IMR-90 (cell line): ENCODE measurements around the gene TP53BP1. TPM values are rescaled to one million over a fixed set of nuclear protein-coding genes. Genes with fewer than 3 reads are reported as not detected.

Source experiments
- ATAC-seq: fragments of 200-7000 bp; cut with Tn5 transposase; 2 replicates; pipeline ENCODE4 v1.9.1; 2020; ENCODE audit warnings: low read depth, mild to moderate bottlenecking, moderate library complexity
- BruUV-seq: library from RNA; stranded (reverse); fragments of 400-500 nt; replicated peaks from 2 replicates; lab custom pipeline; 2021; lab: Mats Ljungman, UMichigan
- CTCF ChIA-PET: fragments of 300-600 bp; formaldehyde crosslinking; extraction: SDS; loops from one replicate; lab custom pipeline; 2021; ENCODE audit warnings: antibody characterized with exemption; lab: Yijun Ruan, JAX
- POLR2A ChIA-PET: fragments of 300-600 bp; sonication (Branson Sonifier 250); formaldehyde crosslinking; loops from one replicate; lab custom pipeline; 2022; ENCODE audit warnings: antibody characterized with exemption; ENCODE audit not compliant: unreplicated experiment; lab: Charles Lee
- DNase-seq: peaks from one replicate; pipeline ENCODE4 v3.0.0; 2013
- H2AFZ ChIP-seq: replicated peaks from 2 replicates; pipeline ENCODE3; 2013; ENCODE audit warnings: low read length, mild to moderate bottlenecking; ENCODE audit not compliant: poor library complexity
- H2AK5ac ChIP-seq: 2 replicates; pipeline ENCODE4 v1.6.1; 2013; ENCODE audit warnings: low read depth, low read length, inconsistent platforms
- H2AK9ac ChIP-seq: replicated peaks from 2 replicates; pipeline ENCODE3; 2013; ENCODE audit warnings: mild to moderate bottlenecking, low read depth, low read length, moderate library complexity; ENCODE audit not compliant: poor library complexity
- H2BK120ac ChIP-seq: 2 replicates; pipeline ENCODE4 v1.6.1; 2013; ENCODE audit warnings: low read depth, low read length, inconsistent platforms
- H2BK15ac ChIP-seq: 3 replicates; pipeline ENCODE4 v1.6.1; 2013; ENCODE audit warnings: low read depth, low read length, inconsistent platforms
- H2BK20ac ChIP-seq: 2 replicates; pipeline ENCODE4 v1.6.1; 2013; ENCODE audit warnings: low read depth, mild to moderate bottlenecking, inconsistent platforms, low read length, moderate library complexity
- H2BK5ac ChIP-seq: 2 replicates; pipeline ENCODE4 v1.6.1; 2013; ENCODE audit warnings: mild to moderate bottlenecking, low read depth, low read length, inconsistent platforms; ENCODE audit not compliant: poor library complexity, severe bottlenecking
- H3K14ac ChIP-seq: replicated peaks from 2 replicates; pipeline ENCODE4 v1.6.1; 2013; ENCODE audit warnings: low read depth, low read length, inconsistent platforms
- H3K18ac ChIP-seq: 2 replicates; pipeline ENCODE4 v1.6.1; 2013; ENCODE audit warnings: low read depth, low read length, control low read depth
- H3K23ac ChIP-seq: 2 replicates; pipeline ENCODE4 v1.6.1; 2013; ENCODE audit warnings: low read depth, low read length, inconsistent platforms
- H3K27ac ChIP-seq: 2 replicates; pipeline ENCODE4 v1.5.1; 2013; ENCODE audit warnings: mild to moderate bottlenecking, control low read depth, low read length; ENCODE audit not compliant: insufficient read depth
- H3K27me3 ChIP-seq: 2 replicates; pipeline ENCODE4 v1.6.1; 2013; ENCODE audit warnings: low read length; ENCODE audit not compliant: control insufficient read depth, insufficient read depth
- H3K36me3 ChIP-seq: 2 replicates; pipeline ENCODE4 v1.6.1; 2013; ENCODE audit warnings: low read length, mixed read lengths; ENCODE audit not compliant: control insufficient read depth, insufficient read depth
- H3K4ac ChIP-seq: 2 replicates; pipeline ENCODE4 v1.6.1; 2013; ENCODE audit warnings: low read depth, low read length, inconsistent platforms
- H3K4me1 ChIP-seq: 2 replicates; pipeline ENCODE4 v1.6.1; 2013; ENCODE audit warnings: low read length, mixed read lengths; ENCODE audit not compliant: control insufficient read depth, insufficient read depth
- H3K4me2 ChIP-seq: 2 replicates; pipeline ENCODE4 v1.6.1; 2013; ENCODE audit warnings: low read depth, mild to moderate bottlenecking, control low read depth, low read length, moderate library complexity
- H3K4me3 ChIP-seq: 2 replicates; pipeline ENCODE4 v1.5.1; 2013; ENCODE audit warnings: low read depth, mild to moderate bottlenecking, control low read depth, low read length, moderate library complexity; ENCODE audit not compliant: insufficient read depth
- H3K56ac ChIP-seq: 2 replicates; pipeline ENCODE4 v1.6.1; 2013; ENCODE audit warnings: low read length, inconsistent platforms; ENCODE audit not compliant: insufficient read depth; ENCODE audit errors: extremely low read depth
- H3K79me1 ChIP-seq, 2 experiments: 2 replicates each; pipeline ENCODE4 v1.6.1; 2013; ENCODE audit warnings: low read length in 2 of 2, inconsistent platforms in 1 of 2, low read depth in 1 of 2
- H3K9ac ChIP-seq: 2 replicates; pipeline ENCODE4 v1.6.1; 2013; ENCODE audit warnings: low read depth, low read length, control low read depth
- H3K9me1 ChIP-seq: 2 replicates; pipeline ENCODE4 v1.6.1; 2013; ENCODE audit warnings: low read length, inconsistent platforms; ENCODE audit not compliant: insufficient read depth
- H3K9me3 ChIP-seq: 2 replicates; pipeline ENCODE4 v1.6.1; 2013; ENCODE audit warnings: low read length; ENCODE audit not compliant: control insufficient read depth, insufficient read depth
- H4K20me1 ChIP-seq: 2 replicates; pipeline ENCODE4 v1.6.1; 2013; ENCODE audit warnings: low read length, inconsistent platforms; ENCODE audit not compliant: insufficient read depth
- H4K5ac ChIP-seq: 2 replicates; pipeline ENCODE4 v1.6.1; 2013; ENCODE audit warnings: mild to moderate bottlenecking, low read depth, low read length, control low read depth
- H4K8ac ChIP-seq, 2 experiments: 2 replicates each; pipeline ENCODE4 v1.6.1; 2013; ENCODE audit warnings: low read depth in 2 of 2, low read length in 2 of 2, control low read depth in 1 of 2, inconsistent platforms in 1 of 2
- H4K91ac ChIP-seq: 2 replicates; pipeline ENCODE4 v1.6.1; 2013; ENCODE audit warnings: low read depth, low read length, inconsistent platforms; ENCODE audit not compliant: insufficient read depth
- CHD1 ChIP-seq: IDR thresholded peaks from 2 replicates; pipeline ENCODE4 v1.6.1; 2012; ENCODE audit warnings: low read depth, low read length, improper control_type of control experiment
- FOS ChIP-seq: fragments of 150-350 bp; IDR thresholded peaks from 2 replicates; pipeline ENCODE4 v1.6.1; 2016; ENCODE audit warnings: low read depth, low read length
- SMC3 ChIP-seq: fragments of 150-350 bp; IDR thresholded peaks from 2 replicates; pipeline ENCODE4 v1.6.1; 2016; ENCODE audit warnings: low read depth, mild to moderate bottlenecking, antibody characterized with exemption, low read length, moderate library complexity
- WGBS, 2 experiments: methylation state at CpG; one replicate each; pipeline versions ENCODE4 v1.1.5 to v1.1.7; 2013; ENCODE audit warnings: missing lambda C conversion rate in 2 of 2; ENCODE audit not compliant: insufficient read length in 1 of 2; ENCODE audit errors: extremely low coverage in 2 of 2; 5-methylcytosine and 5-hydroxymethylcytosine counted together
- dilution Hi-C: fragments of 300-500 bp; cut with HindIII; formaldehyde crosslinking; loops from one replicate; pipeline ENCODE4 v1.14.3; 2018; ENCODE audit warnings: low sequenced_read_pairs; ENCODE audit not compliant: unreplicated experiment
- in situ Hi-C: fragments of 300-500 bp; cut with MboI; formaldehyde crosslinking; loops from 3 replicates; pipeline ENCODE4 v1.14.3; 2019; ENCODE audit warnings: low sequenced_read_pairs, inconsistent platforms, mixed read lengths
- intact Hi-C: fragments of 100-400 bp; cut with micrococcal nuclease; formaldehyde crosslinking; loops from 2 replicates; pipeline ENCODE4 v1.10.0; 2022
- polyA plus RNA-seq, 3 experiments: library from polyadenylated mRNA; depleted of rRNA; stranded (reverse); fragments of >200 nt; gene quantifications; 2 replicates each; pipeline ENCODE4 v1.2.3, GENCODE V29; 2012; ENCODE audit warnings: low replicate concordance in 1 of 3
- total RNA-seq: library from RNA; depleted of rRNA; stranded (reverse); fragments of >200 nt; gene quantifications from 2 replicates; pipeline ENCODE4 v1.2.3, GENCODE V29; 2012

The TP53BP1 gene
- total and polyA plus RNA-seq, 2 of the 4 experiments (the other 2 are of a cell fraction): 36.3 to 64.5 TPM

DNA sequence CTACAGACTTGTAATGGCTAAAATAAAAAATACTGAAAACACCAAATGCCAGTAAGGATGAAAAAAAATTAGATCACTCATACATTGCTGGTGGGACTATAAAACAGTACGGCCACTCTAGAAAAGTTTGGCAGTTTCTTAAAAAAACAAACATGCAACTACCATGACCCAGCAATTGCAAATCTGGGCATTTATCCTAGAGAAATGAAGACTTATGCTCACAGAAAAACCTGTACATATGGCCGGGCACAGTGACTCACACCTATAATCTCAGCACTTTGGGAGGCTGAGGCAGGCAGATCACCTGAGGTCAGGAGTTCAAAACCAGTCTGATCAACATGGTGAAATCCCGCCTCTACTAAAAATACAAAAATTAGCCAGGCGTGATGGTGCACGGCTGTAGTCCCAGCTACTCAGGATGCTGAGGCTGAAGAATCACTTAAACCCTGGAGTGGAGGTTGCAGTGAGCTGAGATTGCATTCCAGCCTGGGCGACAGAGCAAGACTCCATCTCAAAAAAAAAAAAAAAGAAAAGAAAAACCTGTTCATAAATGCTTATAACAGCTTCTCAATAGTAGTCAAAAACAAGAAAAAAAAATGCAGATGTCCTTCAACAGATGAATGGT lies 5.6 kb downstream of the TP53BP1 start:
- ChIA-PET POLR2A (no interaction called here), CTCF (interaction anchor here (0.6 kb wide), 1 partner anchor 289 kb away, joined by 3 read pairs; the partner anchor contains the start of gene ELL3)
- no peak overlapping the region for H2BK5ac ChIP-seq
- no peak overlapping the region for H3K27ac ChIP-seq
- no peak overlapping the region for H2BK20ac ChIP-seq
- no peak overlapping the region for H3K4ac ChIP-seq
- no peak overlapping the region for H3K4me2 ChIP-seq
- peaks cover 31% of the 10 kb centered on the region for H3K36me3 ChIP-seq
- no TSS peak for BruUV-seq
- in situ Hi-C loops: no loop called here
- H4K91ac ChIP-seq: no peak overlapping the region
- no peak overlapping the region for H3K4me3 ChIP-seq
- H3K79me1 ChIP-seq: peaks cover 25 to 43% of the 10 kb centered on the region in 2 experiments
- H3K9me1 ChIP-seq: peaks cover 2% of the 10 kb centered on the region; the same call in 1 of the 2 replicates
- no peak overlapping the region for H3K56ac ChIP-seq
- TF ChIP-seq CHD1: no peak
- TF ChIP-seq FOS: no peak
- TF ChIP-seq SMC3: no peak
- no peaks in the 10 kb centered on the region for H3K9me3 ChIP-seq
- no peak overlapping the region for H2AK5ac ChIP-seq
- H2AK9ac ChIP-seq: no peak overlapping the region
- no peak overlapping the region for H2BK120ac ChIP-seq
- H4K5ac ChIP-seq: no peak overlapping the region
- H4K20me1 ChIP-seq: peaks cover 4% of the 10 kb centered on the region; the same call in 1 of the 2 replicates
- no peak overlapping the region for H4K8ac ChIP-seq
- 50% methylated on average over 1 of the region's 6 CpGs; no CpG with 5 or more reads in 1 of the 2 experiments for WGBS, 2 experiments
- H3K9ac ChIP-seq: no peak overlapping the region
- ATAC-seq (no peak), DNase-seq (peak; percentile 55)
- dilution Hi-C loops: no loop called here
- peaks cover 3% of the 10 kb centered on the region; the same call in 1 of the 2 replicates for H3K4me1 ChIP-seq
- intact Hi-C loops: no loop called here
- no peak overlapping the region for H2AFZ ChIP-seq
- no peak overlapping the region for H3K18ac ChIP-seq
- no peak overlapping the region for H2BK15ac ChIP-seq
- no peak overlapping the region for H3K23ac ChIP-seq
- H3K27me3 ChIP-seq: no peaks in the 10 kb centered on the region
- H3K14ac ChIP-seq: no peak overlapping the region
